Psoas muscle (tissue), 8 donors: ENCODE results near the gene FAM53B. TPM values are rescaled to one million over a fixed set of nuclear protein-coding genes. Genes with fewer than 3 reads are reported as not detected.

Source experiments
- ATAC-seq, 4 donors: fragments of 200-7000 bp; cut with Tn5 transposase; one replicate each; pipeline ENCODE4 v1.9.1; 2020; ENCODE audit warnings: moderate library complexity in 3 of 4, mild to moderate bottlenecking in 2 of 4
- DNase-seq, 2 donors: peaks; one replicate each; pipeline ENCODE4 v3.0.0-alpha.2; 2020
- H3K27ac ChIP-seq: fragments of 200-600 bp; one replicate; pipeline ENCODE4 v1.8.0; 2022
- H3K27me3 ChIP-seq, 3 donors: fragments of 200-600 bp in 1 of 3; one replicate each; pipeline versions ENCODE4 v1.6.1 to v1.8.0; 2013 to 2022; ENCODE audit warnings: low read length in 2 of 3, mild to moderate bottlenecking in 2 of 3, moderate library complexity in 1 of 3; ENCODE audit not compliant: insufficient read depth in 3 of 3
- H3K36me3 ChIP-seq, 2 donors: fragments of 200-600 bp in 1 of 2; one replicate each; pipeline versions ENCODE4 v1.6.1 to v1.8.0; 2013 to 2022; ENCODE audit warnings: low read depth in 1 of 2, mild to moderate bottlenecking in 1 of 2, moderate library complexity in 1 of 2; ENCODE audit not compliant: insufficient read depth in 1 of 2
- H3K4me1 ChIP-seq: fragments of 200-600 bp; one replicate; pipeline ENCODE4 v1.8.0; 2022
- H3K4me3 ChIP-seq: fragments of 200-600 bp; one replicate; pipeline ENCODE4 v1.8.0; 2022; ENCODE audit warnings: mild to moderate bottlenecking
- H3K9me3 ChIP-seq: fragments of 200-600 bp; one replicate; pipeline ENCODE4 v1.8.0; 2022
- WGBS, 3 donors: extraction: QIAGEN DNeasy Blood & Tissue Kit; methylation state at CpG; one replicate each; pipeline versions ENCODE4 v1.1.6 to v1.1.7; 2013; 5-methylcytosine and 5-hydroxymethylcytosine counted together
- intact Hi-C, 2 donors: fragments of 100-400 bp; cut with DNase I; formaldehyde crosslinking; loops; one replicate each; pipeline versions ENCODE4 v1.11.0 to v1.14.2; 2022
- polyA plus RNA-seq, 3 donors: library from polyadenylated mRNA; stranded (reverse); fragments of 200-250 nt; gene quantifications; one replicate each; pipeline ENCODE4 v1.2.3, GENCODE V29; 2013
- total RNA-seq, 4 donors: library from RNA; stranded (reverse); fragmentation: NEBNext Ultra II Directional in 2 of 4; extraction: Animal tissue kit (Norgen Biotek cat#: 25700) in 2 of 4; gene quantifications; one replicate each; pipeline versions ENCODE4 v1.2.1 to v1.2.4, GENCODE V29; 2021 to 2023
- TF ChIP-seq, protein P1 (sequence below): fragments of 200-600 bp; IDR thresholded peaks from one replicate; pipeline ENCODE4 v1.8.0; 2022; ENCODE audit warnings: antibody characterized with exemption
- donor health status: healthy with polysubstance abuse.
- donor health status: DM: no; HTN: no; CAD: no; lungs with moderate emphysema.
- donor health status: Bipolar disorder and iron deficiency.
- donor health status: healthy.
- donor health status: DM: yes; HTN: yes; CAD: no.
- donor health status: DM: no; HTN: no; CAD: no.
- donor health status: DM: no; HTN: no; CAD: no.
- donor health status: DM: yes; HTN: yes; CAD: no.

FAM53B gene
- total and polyA plus RNA-seq, 7 donors: 31.0 to 178 (median 49.5) TPM

DNA sequence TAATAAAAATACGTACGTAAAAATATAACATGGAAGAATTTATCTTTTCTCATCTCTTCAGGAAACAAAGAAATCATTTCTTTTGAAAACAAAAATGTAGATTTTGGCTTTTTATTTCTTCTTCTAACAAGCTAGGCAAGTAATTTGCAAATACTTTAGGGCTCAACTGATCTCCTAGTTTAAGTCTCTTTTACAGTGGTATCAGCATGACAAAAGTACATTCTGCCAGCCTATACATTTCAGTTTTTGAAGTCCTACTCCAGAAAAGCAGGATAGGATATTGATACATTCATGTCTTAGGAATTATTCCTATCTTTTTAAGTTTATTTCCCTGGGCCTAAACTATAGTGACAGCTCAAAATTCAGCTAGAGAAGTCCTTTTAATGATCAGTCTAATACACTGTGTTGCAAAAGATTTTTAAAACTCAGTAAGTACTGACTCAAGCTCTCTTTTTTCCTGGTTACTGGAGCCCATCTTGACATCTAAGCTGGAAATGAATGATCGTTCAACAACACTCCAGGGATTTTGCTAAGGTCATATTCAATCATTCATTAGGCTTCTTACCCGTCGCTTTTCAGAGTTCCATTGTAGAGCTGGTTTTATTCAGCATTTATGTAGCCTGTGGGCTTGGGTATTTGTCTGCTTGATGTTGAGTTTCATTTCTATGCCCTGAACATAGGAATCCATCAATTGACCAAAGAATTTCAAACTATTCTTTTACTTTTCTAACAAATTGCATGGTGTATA, 12.2 kb upstream of the FAM53B start:
- Histone ChIP-seq H3K9me3 (no peaks in the 10 kb centered on the region), H3K27me3 (no peaks in the 10 kb centered on the region), H3K36me3 (peaks cover 0 to 43% of the 10 kb centered on the region in 2 donors), H3K27ac (no peak overlapping the region), H3K4me3 (no peak overlapping the region), H3K4me1 (peaks cover 8% of the 10 kb centered on the region)
- DNase-seq: no peak
- no peak for ATAC-seq
- WGBS, 3 donors: 67 to 78% (median 77%) methylated on average over 5 of the region's 5 CpGs
- TF ChIP-seq, protein P1, sequence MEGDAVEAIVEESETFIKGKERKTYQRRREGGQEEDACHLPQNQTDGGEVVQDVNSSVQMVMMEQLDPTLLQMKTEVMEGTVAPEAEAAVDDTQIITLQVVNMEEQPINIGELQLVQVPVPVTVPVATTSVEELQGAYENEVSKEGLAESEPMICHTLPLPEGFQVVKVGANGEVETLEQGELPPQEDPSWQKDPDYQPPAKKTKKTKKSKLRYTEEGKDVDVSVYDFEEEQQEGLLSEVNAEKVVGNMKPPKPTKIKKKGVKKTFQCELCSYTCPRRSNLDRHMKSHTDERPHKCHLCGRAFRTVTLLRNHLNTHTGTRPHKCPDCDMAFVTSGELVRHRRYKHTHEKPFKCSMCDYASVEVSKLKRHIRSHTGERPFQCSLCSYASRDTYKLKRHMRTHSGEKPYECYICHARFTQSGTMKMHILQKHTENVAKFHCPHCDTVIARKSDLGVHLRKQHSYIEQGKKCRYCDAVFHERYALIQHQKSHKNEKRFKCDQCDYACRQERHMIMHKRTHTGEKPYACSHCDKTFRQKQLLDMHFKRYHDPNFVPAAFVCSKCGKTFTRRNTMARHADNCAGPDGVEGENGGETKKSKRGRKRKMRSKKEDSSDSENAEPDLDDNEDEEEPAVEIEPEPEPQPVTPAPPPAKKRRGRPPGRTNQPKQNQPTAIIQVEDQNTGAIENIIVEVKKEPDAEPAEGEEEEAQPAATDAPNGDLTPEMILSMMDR: no peak
- intact Hi-C loops: no loop called here

DNA sequence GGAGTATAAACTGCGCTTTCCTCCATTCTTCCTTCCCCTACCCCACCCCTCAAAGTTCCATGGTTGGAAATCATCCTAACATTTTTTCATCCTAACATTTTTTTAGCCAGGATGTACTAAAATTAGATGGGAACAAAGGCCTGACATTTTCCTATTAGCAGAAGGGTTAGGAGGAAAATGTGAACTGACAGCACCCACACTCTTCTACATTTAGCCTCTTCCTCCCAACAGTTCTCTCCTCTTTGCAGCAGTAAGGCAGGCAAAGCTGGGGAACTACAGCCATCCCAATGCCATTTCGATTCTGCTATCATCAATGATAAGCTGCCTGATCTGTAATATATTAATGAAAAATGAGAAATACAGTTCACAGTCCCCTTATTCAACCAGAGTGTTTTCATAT, 11.4 kb upstream of the FAM53B start:
- Histone ChIP-seq H3K27me3 (no peaks in the 10 kb centered on the region), H3K4me3 (no peak overlapping the region), H3K4me1 (peaks cover 8% of the 10 kb centered on the region), H3K9me3 (no peaks in the 10 kb centered on the region), H3K36me3 (peaks cover 0 to 35% of the 10 kb centered on the region in 2 donors), H3K27ac (no peak overlapping the region)
- ATAC-seq (no peak), DNase-seq (no peak)
- intact Hi-C loops: no loop called here
- TF ChIP-seq, protein P1: no peak
- WGBS, 3 donors: 71 to 83% (median 77%) methylated on average over 2 of the region's 2 CpGs

DNA sequence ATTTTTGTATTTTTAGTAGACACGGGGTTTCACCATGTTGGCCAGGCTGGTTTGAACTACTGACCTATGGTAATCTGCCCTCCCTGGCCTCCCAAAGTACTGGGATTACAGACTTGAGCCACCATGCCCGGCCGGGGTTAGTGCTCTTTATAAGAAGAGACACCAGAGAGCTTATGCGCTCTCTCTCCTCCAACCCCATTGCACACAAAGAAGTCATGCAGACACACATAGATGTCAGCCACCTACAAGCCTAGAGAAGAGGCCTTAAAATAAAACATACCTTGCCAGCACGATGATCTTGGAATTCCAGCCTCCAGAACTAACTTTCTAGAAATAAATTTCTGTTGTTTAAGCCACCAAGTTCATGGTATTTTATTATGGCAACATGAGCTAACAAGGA, 10.0 kb upstream of the FAM53B start:
- 87 to 95% (median 87%) methylated on average over 5 of the region's 5 CpGs for WGBS, 3 donors

DNA sequence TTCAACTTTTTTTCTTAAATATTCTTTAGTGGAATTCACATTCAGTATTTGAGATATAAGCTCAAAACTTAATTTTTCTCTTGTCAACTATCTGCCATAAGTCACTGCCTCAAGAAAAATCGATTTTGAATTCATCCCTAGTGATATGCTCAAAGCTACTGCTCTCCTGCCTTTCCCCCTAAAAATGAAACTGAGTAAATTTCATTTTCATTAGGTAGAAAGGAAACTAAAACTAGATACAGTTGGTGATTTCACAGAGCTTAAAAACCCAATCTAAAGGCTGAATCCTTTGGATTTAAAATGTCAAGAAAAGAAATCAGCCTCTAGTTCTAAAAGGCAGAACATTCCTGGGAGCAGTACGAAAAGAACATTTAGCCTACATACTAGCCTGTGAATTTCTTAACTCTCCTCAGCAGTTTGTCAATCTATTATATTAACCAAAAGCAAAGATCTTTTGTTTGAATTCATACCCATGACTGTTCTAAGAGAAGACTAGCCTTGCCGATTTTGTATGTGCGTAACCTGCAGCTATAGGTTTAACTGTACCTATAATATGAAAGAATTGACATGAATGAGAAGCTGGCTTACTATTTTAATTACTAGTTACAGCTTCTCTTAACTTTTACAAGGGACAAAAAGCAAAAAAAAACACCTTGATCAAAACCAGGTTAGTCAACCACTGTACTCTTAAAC, 4.9 kb upstream of the FAM53B start:
- H3K27ac ChIP-seq: no peak overlapping the region
- no peaks in the 10 kb centered on the region for H3K27me3 ChIP-seq
- TF ChIP-seq, protein P1: no peak
- no peak for DNase-seq
- ATAC-seq: no peak
- peaks cover 15% of the 10 kb centered on the region for H3K4me1 ChIP-seq
- H3K9me3 ChIP-seq: no peaks in the 10 kb centered on the region
- no peak overlapping the region for H3K4me3 ChIP-seq
- peaks cover 0 to 14% of the 10 kb centered on the region in 2 donors for H3K36me3 ChIP-seq
- 81 to 88% (median 85%) methylated on average over 4 of the region's 4 CpGs for WGBS, 3 donors
- intact Hi-C loops: loop anchor here (5.0 kb wide), 2 partner anchors 53 to 207 kb away; partner anchors contain the start of gene ABRAXAS2 (in 1 of the 2)

More for the DNA sequence above, 10.0 kb upstream of the FAM53B start:
- no peak for DNase-seq
- intact Hi-C loops: loop anchor here in 1 of 2 donors (5.0 kb wide), 2 partner anchors 33 to 222 kb away; no protein-coding TSS in a partner anchor
- no peak overlapping the region for H3K27ac ChIP-seq
- TF ChIP-seq, protein P1: no peak
- ATAC-seq: no peak
- H3K4me3 ChIP-seq: no peak overlapping the region
- H3K4me1 ChIP-seq: peaks cover 8% of the 10 kb centered on the region
- H3K36me3 ChIP-seq: peaks cover 0 to 22% of the 10 kb centered on the region in 2 donors
- H3K27me3 ChIP-seq: no peaks in the 10 kb centered on the region
- no peaks in the 10 kb centered on the region for H3K9me3 ChIP-seq
